HL-60 (cell line): ENCODE measurements around the gene ECEL1.

Experiments
- CTCF ChIP-seq: IDR thresholded peaks from one replicate; pipeline ENCODE4 v1.5.1; 2011; ENCODE audit warnings: low read length, control low read depth, inconsistent platforms; ENCODE audit not compliant: insufficient read depth
- GABPA ChIP-seq: IDR thresholded peaks from 2 replicates; pipeline ENCODE4 v1.6.1; 2012; ENCODE audit warnings: low read depth
- POLR2AphosphoS5 ChIP-seq: IDR thresholded peaks from 2 replicates; pipeline ENCODE4 v1.6.1; 2012; ENCODE audit warnings: low read depth
- REST ChIP-seq: IDR thresholded peaks from 2 replicates; pipeline ENCODE4 v1.6.1; 2012; ENCODE audit warnings: low read depth; ENCODE audit not compliant: insufficient replicate concordance

GRCh38 chr2:232498452-232498851 lies 10.8 kb upstream of the ECEL1 start:
- TF ChIP-seq CTCF (no peak), REST (no peak), POLR2AphosphoS5 (no peak), GABPA (no peak)
